T follicular helper cell (primary cell): ENCODE measurements around the gene VMAC.
A peak's percentile ranks its signal among the peaks of the same experiment; 100 is the strongest.
"Not testable (repeated sequence)": the region's sequence is repeated elsewhere in the genome, so short reads cannot be mapped to it uniquely, and the experiment has no call there.

Experiments
- DNase-seq: peaks from one replicate; pipeline ENCODE4 v3.0.0-alpha.2; 2020; ENCODE audit warnings: low read depth
- total RNA-seq, 2 experiments: gene quantifications; one replicate each; lab custom pipeline; 2026; lab: John Stamatoyannopoulos, UW

The VMAC gene
- total RNA-seq: 3.7 to 23.7 reads per million in 2 experiments

- DNase-seq: peak; percentile 100
Observed at GRCh38 chr19:5904352-5905113, at the start of gene VMAC. Gene VMAC (plus strand): TSS chr19:5904872. CDS start chr19:5904891, 19 bp downstream.

GRCh38 chr19:5855151-5855550 lies 49.5 kb upstream of the VMAC start:
- DNase-seq: not testable (repeated sequence)

GRCh38 chr19:5857203-5858081 lies 47.2 kb upstream of the VMAC start:
- no peak for DNase-seq

GRCh38 chr19:5863030-5863665 lies 41.5 kb upstream of the VMAC start:
- DNase-seq: no peak

- no peak for DNase-seq
Observed at GRCh38 chr19:5864013-5864720, 40.5 kb upstream of the VMAC start.

- no peak for DNase-seq
Observed at GRCh38 chr19:5864725-5865486, 39.8 kb upstream of the VMAC start.

- no peak for DNase-seq
Observed at GRCh38 chr19:5865772-5866171, 38.9 kb upstream of the VMAC start.

GRCh38 chr19:5867201-5868136 lies 37.2 kb upstream of the VMAC start:
- no peak for DNase-seq

GRCh38 chr19:5870986-5871394 lies 33.7 kb upstream of the VMAC start:
- DNase-seq: no peak

- DNase-seq: no peak
Observed at GRCh38 chr19:5873617-5874199, 31.0 kb upstream of the VMAC start.

- DNase-seq: not testable (repeated sequence)
Observed at GRCh38 chr19:5874496-5874895, 30.2 kb upstream of the VMAC start.

- DNase-seq: no peak
Observed at GRCh38 chr19:5877427-5877826, 27.2 kb upstream of the VMAC start.

- DNase-seq: no peak
Observed at GRCh38 chr19:5877882-5878281, 26.8 kb upstream of the VMAC start.

- DNase-seq: no peak
Observed at GRCh38 chr19:5880196-5880595, 24.5 kb upstream of the VMAC start.

GRCh38 chr19:5880604-5881078 lies 24.0 kb upstream of the VMAC start:
- no peak for DNase-seq

GRCh38 chr19:5881543-5882299 lies 23.0 kb upstream of the VMAC start:
- no peak for DNase-seq

GRCh38 chr19:5882421-5882968 lies 22.2 kb upstream of the VMAC start:
- no peak for DNase-seq

GRCh38 chr19:5883157-5883873 lies 21.4 kb upstream of the VMAC start:
- not testable (repeated sequence) for DNase-seq
